SK-N-SH (cell line): ENCODE measurements around the gene CCDC54. TPM values are rescaled to one million over a fixed set of nuclear protein-coding genes. Genes with fewer than 3 reads are reported as not detected.

Experiments used
- CTCF ChIA-PET: fragments of 300-600, 350-600 bp; formaldehyde crosslinking; extraction: SDS; loops from one replicate; lab custom pipeline; 2021; lab: Yijun Ruan, JAX
- POLR2A ChIA-PET: fragments of 350-600 bp; sonication (Branson Sonifier 250); formaldehyde crosslinking; extraction: SDS; loops from one replicate; lab custom pipeline; 2020; ENCODE audit warnings: antibody characterized with exemption, inconsistent platforms; lab: Yijun Ruan, JAX
- DNase-seq: peaks from one replicate; pipeline ENCODE4 v3.0.0; 2012
- H2AFZ ChIP-seq: fragments of 200-600 bp; sonication (generic); 2 replicates; pipeline ENCODE4 v1.8.1; 2016; ENCODE audit warnings: antibody characterized with exemption, mild to moderate bottlenecking, low read depth
- H3F3A ChIP-seq: fragments of 200-600 bp; sonication (generic); replicated peaks from 2 replicates; pipeline ENCODE3; 2016; ENCODE audit warnings: antibody characterized with exemption, mild to moderate bottlenecking; ENCODE audit not compliant: insufficient read depth
- H3K27ac ChIP-seq, 2 experiments: fragments of 200-500 bp in 1 of 2; fragments of 200-600 bp in 1 of 2; sonication (Bioruptor generic) in 1 of 2; sonication (generic), shearing (Covaris generic) in 1 of 2; 2 replicates each; pipeline versions ENCODE4 v1.5.1 to v1.6.1; 2014 to 2016; ENCODE audit warnings: low read depth in 2 of 2, inconsistent platforms in 1 of 2, low read length in 1 of 2, mild to moderate bottlenecking in 1 of 2, mixed read lengths in 1 of 2
- H3K27me3 ChIP-seq: fragments of 200-600 bp; sonication (generic), shearing (Covaris generic); 2 replicates; pipeline ENCODE4 v1.6.1; 2016; ENCODE audit warnings: mixed run types; ENCODE audit not compliant: insufficient read depth
- H3K36me3 ChIP-seq, 2 experiments: fragments of 200-500 bp in 1 of 2; fragments of 200-600 bp in 1 of 2; sonication (Bioruptor generic) in 1 of 2; sonication (generic) in 1 of 2; replicated peaks in 1 of 2; 2 replicates each; pipeline versions ENCODE3 to v1.5.1; 2014 to 2016; ENCODE audit warnings: low read length in 1 of 2, mild to moderate bottlenecking in 1 of 2; ENCODE audit not compliant: insufficient read depth in 2 of 2, control insufficient read depth in 1 of 2
- H3K4me1 ChIP-seq, 2 experiments: fragments of 200-500 bp in 1 of 2; fragments of 200-600 bp in 1 of 2; sonication (Bioruptor generic) in 1 of 2; sonication (generic), shearing (Covaris generic) in 1 of 2; 2 replicates each; pipeline versions ENCODE4 v1.5.1 to v1.6.1; 2014 to 2016; ENCODE audit warnings: low read depth in 1 of 2, low read length in 1 of 2, mixed run types in 1 of 2; ENCODE audit not compliant: insufficient read depth in 2 of 2, control insufficient read depth in 1 of 2
- H3K4me2 ChIP-seq: fragments of 200-600 bp; sonication (generic), shearing (Covaris generic); 2 replicates; pipeline ENCODE4 v1.6.1; 2017; ENCODE audit warnings: mixed run types
- H3K4me3 ChIP-seq, 2 experiments: fragments of 200-500 bp in 1 of 2; fragments of 200-600 bp in 1 of 2; sonication (Bioruptor generic) in 1 of 2; sonication (generic), shearing (Covaris generic) in 1 of 2; 2 replicates each; pipeline versions ENCODE4 v1.5.1 to v1.8.1; 2014 to 2016; ENCODE audit warnings: low read depth in 2 of 2, inconsistent platforms in 1 of 2, low read length in 1 of 2, mild to moderate bottlenecking in 1 of 2, mixed read lengths in 1 of 2, moderate library complexity in 1 of 2
- H3K79me2 ChIP-seq: fragments of 200-600 bp; sonication (generic); 2 replicates; pipeline ENCODE4 v1.8.1; 2017; ENCODE audit warnings: mild to moderate bottlenecking; ENCODE audit not compliant: insufficient read depth
- H3K9ac ChIP-seq: fragments of 200-600 bp; sonication (generic); 2 replicates; pipeline ENCODE4 v1.6.1; 2017; ENCODE audit warnings: mixed run types
- H3K9me2 ChIP-seq: fragments of 200-600 bp; sonication (generic); 2 replicates; pipeline ENCODE4 v1.6.1; 2017; ENCODE audit warnings: mixed run types
- H3K9me3 ChIP-seq: fragments of 200-600 bp; sonication (generic); 2 replicates; pipeline ENCODE4 v1.6.1; 2017; ENCODE audit warnings: mixed run types, mild to moderate bottlenecking, moderate library complexity
- H4K20me1 ChIP-seq: fragments of 200-600 bp; sonication (generic); 2 replicates; pipeline ENCODE4 v1.6.1; 2017; ENCODE audit warnings: mild to moderate bottlenecking, mixed run types; ENCODE audit not compliant: insufficient read depth
- ELF1 ChIP-seq: IDR thresholded peaks from 2 replicates; pipeline ENCODE4 v1.4.0; 2012
- EP300 ChIP-seq, 2 experiments: IDR thresholded peaks; 2 replicates each; pipeline versions ENCODE4 v1.4.0 to v1.6.1; 2012; ENCODE audit warnings: borderline replicate concordance in 1 of 2, low read depth in 1 of 2, low read length in 1 of 2
- FOSL2 ChIP-seq: IDR thresholded peaks from 2 replicates; pipeline ENCODE4 v1.4.0; 2012; ENCODE audit warnings: low read depth, mild to moderate bottlenecking, moderate library complexity, borderline replicate concordance
- FOXJ3 ChIP-seq: sonication (generic); formaldehyde crosslinking; IDR thresholded peaks from 2 replicates; pipeline ENCODE4 v1.5.1; 2020; ENCODE audit warnings: mild to moderate bottlenecking, missing genetic modification reagents
- GATA2 ChIP-seq: sonication (generic); formaldehyde crosslinking; IDR thresholded peaks from 2 replicates; pipeline ENCODE4 v1.5.0; 2020; ENCODE audit warnings: mild to moderate bottlenecking, missing genetic modification reagents
- IRF3 ChIP-seq: fragments of 150-350 bp; IDR thresholded peaks from 2 replicates; pipeline ENCODE4 v1.6.1; 2016; ENCODE audit warnings: mild to moderate bottlenecking, low read depth, low read length
- JUND ChIP-seq: IDR thresholded peaks from 2 replicates; pipeline ENCODE4 v1.4.0; 2012
- MAX ChIP-seq: IDR thresholded peaks from 2 replicates; pipeline ENCODE4 v1.4.0; 2012; ENCODE audit warnings: low read depth
- NFIC ChIP-seq: IDR thresholded peaks from 2 replicates; pipeline ENCODE4 v1.4.0; 2012; ENCODE audit warnings: borderline replicate concordance
- NRF1 ChIP-seq: IDR thresholded peaks from 2 replicates; pipeline ENCODE4 v1.6.1; 2012; ENCODE audit warnings: low read depth, mild to moderate bottlenecking, low read length
- POLR2AphosphoS5 ChIP-seq: IDR thresholded peaks from 2 replicates; pipeline ENCODE4 v1.6.1; 2012; ENCODE audit warnings: low read depth, low read length
- RCOR1 ChIP-seq: fragments of 150-350 bp; IDR thresholded peaks from 2 replicates; pipeline ENCODE4 v1.6.1; 2017; ENCODE audit warnings: antibody characterized with exemption, low read length
- SMC3 ChIP-seq: IDR thresholded peaks from 2 replicates; pipeline ENCODE4 v1.6.1; 2012; ENCODE audit warnings: low read depth, low read length, improper control_type of control experiment
- TEAD4 ChIP-seq: IDR thresholded peaks from 2 replicates; pipeline ENCODE4 v1.4.0; 2012; ENCODE audit warnings: mild to moderate bottlenecking, borderline replicate concordance; ENCODE audit not compliant: insufficient read depth
- USF1 ChIP-seq: IDR thresholded peaks from 2 replicates; pipeline ENCODE4 v1.4.0; 2012; ENCODE audit warnings: low read depth, borderline replicate concordance
- YY1 ChIP-seq: IDR thresholded peaks from 2 replicates; pipeline ENCODE4 v1.4.0; 2012; ENCODE audit warnings: low read depth, mild to moderate bottlenecking
- WGBS: methylation state at CpG from one replicate; pipeline ENCODE4 v1.1.6; 2017; ENCODE audit warnings: low lambda C conversion rate; 5-methylcytosine and 5-hydroxymethylcytosine counted together
- polyA plus RNA-seq, 3 experiments: library from polyadenylated mRNA; depleted of rRNA; stranded (reverse); fragments of >200 nt; gene quantifications; 2 replicates each; pipeline ENCODE4 v1.2.3, GENCODE V29; 2012

Gene CCDC54
- polyA plus RNA-seq, 1 of the 3 experiments (the other 2 are of a cell fraction) = not detected

GRCh38 chr3:107413264-107413663 is 36.0 kb downstream of the CCDC54 start (continued):
- no peak for TF ChIP-seq USF1
- no peak for TF ChIP-seq YY1
- no peak for TF ChIP-seq NFIC
- TF ChIP-seq RCOR1 = no peak
- no peak for TF ChIP-seq IRF3
- TF ChIP-seq SMC3 = no peak
- no peak for TF ChIP-seq GATA2 (CRISPR knock-in tag)
- TF ChIP-seq POLR2AphosphoS5 = no peak
- TF ChIP-seq FOXJ3 (CRISPR knock-in tag) = no peak
- no peak for TF ChIP-seq ELF1
- TF ChIP-seq, all 33 proteins: peak for 0

GRCh38 chr3:107414325-107414964 is 37.2 kb downstream of the CCDC54 start:
- H3K4me2 ChIP-seq = no peak overlapping the region
- H3F3A ChIP-seq = no peaks in the 10 kb centered on the region
- no peak overlapping the region for H3K9ac ChIP-seq
- no peaks in the 10 kb centered on the region for H3K79me2 ChIP-seq
- no peak overlapping the region for H2AFZ ChIP-seq
- 74% methylated on average over 1 of the region's 1 CpG for WGBS
- no peak overlapping the region for H3K27ac ChIP-seq
- ChIA-PET CTCF (interaction anchor here (3.1 kb wide), 1 partner anchor 143 kb away, joined by 12 read pairs; no protein-coding TSS in a partner anchor), POLR2A (no interaction called here)
- no peak for DNase-seq
- no peak overlapping the region for H3K4me3 ChIP-seq
- peaks cover 0 to 4% of the 10 kb centered on the region in 2 experiments; a peak in 2 of 4 replicates for H3K4me1 ChIP-seq
- H3K9me2 ChIP-seq = no peaks in the 10 kb centered on the region
- no peaks in the 10 kb centered on the region for H4K20me1 ChIP-seq
- peaks cover 6% of the 10 kb centered on the region; the same call in 1 of the 2 replicates for H3K9me3 ChIP-seq
- TF ChIP-seq TEAD4 (no peak), MAX (no peak), EP300 (IDR thresholded peaks at IDR 0.05; ENCODE audit: borderline replicate concordance in 1 of 2, low read depth in 1 of 2, low read length in 1 of 2) (no peak), JUND (no peak), FOSL2 (no peak), SMC3 (no peak), NFIC (no peak), NRF1 (no peak)
- H3K27me3 ChIP-seq = no peaks in the 10 kb centered on the region
- no peaks in the 10 kb centered on the region for H3K36me3 ChIP-seq
